GM21526 (cell line): ENCODE measurements around the gene MINK1.
"Not testable (repeated sequence)": the region's sequence is repeated elsewhere in the genome, so short reads cannot be mapped to it uniquely, and the experiment has no call there.

Experiments used
- ATAC-seq: cut with Tn5 transposase; IDR thresholded peaks from one replicate; pipeline ENCODE4 v1.9.1; 2021; ENCODE audit warnings: moderate library complexity; ENCODE audit not compliant: unreplicated experiment, low FRiP score

MINK1 gene

GRCh38 chr17:4867535-4867934 lies 34.4 kb downstream of the MINK1 start:
- not testable (repeated sequence) for ATAC-seq

- ATAC-seq, result not testable (repeated sequence)
These were observed 36.2 kb downstream of the MINK1 start for GRCh38 chr17:4869058-4869998.

- ATAC-seq, result no peak
These were observed 37.7 kb downstream of the MINK1 start for GRCh38 chr17:4870855-4871254.

GRCh38 chr17:4872786-4873185 lies 39.6 kb downstream of the MINK1 start:
- ATAC-seq, result no peak

- no peak for ATAC-seq
These were observed 43.9 kb downstream of the MINK1 start for GRCh38 chr17:4877089-4877488.

- ATAC-seq, result no peak
These were observed 46.5 kb downstream of the MINK1 start for GRCh38 chr17:4879601-4880000.

- ATAC-seq, result no peak
These were observed 47.7 kb downstream of the MINK1 start for GRCh38 chr17:4880857-4881256.

- no peak for ATAC-seq
These were observed 48.8 kb downstream of the MINK1 start for GRCh38 chr17:4881761-4882555.

- ATAC-seq, result no peak
These were observed 51.3 kb downstream of the MINK1 start for GRCh38 chr17:4884489-4884888.

GRCh38 chr17:4886830-4887229 lies 53.7 kb downstream of the MINK1 start:
- ATAC-seq, result no peak

- no peak for ATAC-seq
These were observed 54.4 kb downstream of the MINK1 start for GRCh38 chr17:4887581-4887980.

- no peak for ATAC-seq
These were observed 58.6 kb downstream of the MINK1 start for GRCh38 chr17:4891411-4892410.

- no peak for ATAC-seq
These were observed 59.5 kb downstream of the MINK1 start for GRCh38 chr17:4892499-4893221.

GRCh38 chr17:4893272-4893671 lies 60.1 kb downstream of the MINK1 start:
- no peak for ATAC-seq

GRCh38 chr17:4893721-4894560 lies 60.8 kb downstream of the MINK1 start:
- no peak for ATAC-seq

GRCh38 chr17:4895121-4895520 lies 62.0 kb downstream of the MINK1 start:
- ATAC-seq, result no peak

- ATAC-seq, result no peak
These were observed 62.7 kb downstream of the MINK1 start for GRCh38 chr17:4895657-4896331.
